NCI-H128 (cell line): Measurements from ENCODE around the gene PIGH.
A peak's percentile ranks its signal among the peaks of the same experiment; 100 is the strongest.

ENCODE experiments used
- DNase-seq: peaks from one replicate; lab custom pipeline; 2025; ENCODE audit not compliant: unreplicated experiment; lab: John Stamatoyannopoulos, UW

The PIGH gene

DNA sequence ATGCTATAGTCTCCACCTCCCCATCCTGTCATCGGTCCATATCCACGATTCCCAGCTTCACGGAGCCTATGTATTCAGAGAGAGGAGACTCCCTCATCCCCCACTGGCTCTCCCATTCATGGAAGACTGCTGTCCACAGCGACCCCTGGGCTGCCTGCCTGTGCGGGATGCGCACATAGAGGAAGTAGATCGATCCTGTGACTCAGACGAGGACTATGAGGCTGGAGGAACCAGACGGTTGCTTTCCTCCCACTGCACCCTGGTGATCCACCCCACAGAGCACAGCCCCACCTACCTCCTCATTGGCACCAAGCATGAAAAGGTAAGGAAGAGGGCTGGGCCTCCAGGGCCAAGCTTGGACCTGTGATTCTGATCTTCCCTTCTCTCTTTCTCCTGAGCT, 24.4 kb downstream of the PIGH start:
- DNase-seq: no peak

DNA sequence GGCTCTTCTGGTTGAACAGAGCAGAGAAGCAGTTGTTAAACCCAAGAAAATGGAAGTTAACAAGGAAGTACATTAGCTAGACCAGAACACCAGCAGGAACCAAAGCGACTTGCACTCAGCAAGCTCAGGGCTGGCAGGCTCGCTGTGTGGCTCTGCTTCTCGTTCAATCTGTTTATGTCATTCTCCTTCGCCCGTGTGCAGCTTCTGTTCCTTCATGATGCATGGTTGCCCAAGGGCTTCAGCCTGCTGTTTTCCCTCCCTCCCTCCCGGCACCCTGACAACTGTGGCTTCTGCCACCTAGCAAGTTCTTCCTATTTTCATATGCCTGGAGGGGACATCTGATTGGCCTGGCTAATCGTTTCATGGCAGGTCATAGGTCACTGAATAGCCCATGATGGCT, 25.3 kb downstream of the PIGH start:
- no peak for DNase-seq

DNA sequence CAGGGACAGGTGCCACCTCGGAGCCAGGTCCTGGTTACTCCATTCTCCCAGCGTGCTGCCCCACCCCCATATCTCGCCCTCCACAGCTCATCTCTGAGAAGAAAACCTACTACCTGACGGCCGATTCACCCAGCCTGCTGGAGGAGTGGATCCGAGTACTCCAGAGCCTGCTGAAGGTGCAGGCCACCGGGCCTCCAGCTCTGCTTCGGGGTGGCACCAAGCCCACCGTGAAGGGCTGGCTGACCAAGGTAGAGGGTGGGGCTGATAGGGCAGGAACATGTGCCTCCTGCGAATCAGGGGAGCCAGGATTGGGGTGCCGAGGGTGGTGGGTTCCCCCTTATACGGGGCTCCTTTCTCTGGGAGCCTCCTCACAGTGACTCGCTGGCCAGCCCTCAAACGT, 25.9 kb downstream of the PIGH start:
- DNase-seq: no peak

DNA sequence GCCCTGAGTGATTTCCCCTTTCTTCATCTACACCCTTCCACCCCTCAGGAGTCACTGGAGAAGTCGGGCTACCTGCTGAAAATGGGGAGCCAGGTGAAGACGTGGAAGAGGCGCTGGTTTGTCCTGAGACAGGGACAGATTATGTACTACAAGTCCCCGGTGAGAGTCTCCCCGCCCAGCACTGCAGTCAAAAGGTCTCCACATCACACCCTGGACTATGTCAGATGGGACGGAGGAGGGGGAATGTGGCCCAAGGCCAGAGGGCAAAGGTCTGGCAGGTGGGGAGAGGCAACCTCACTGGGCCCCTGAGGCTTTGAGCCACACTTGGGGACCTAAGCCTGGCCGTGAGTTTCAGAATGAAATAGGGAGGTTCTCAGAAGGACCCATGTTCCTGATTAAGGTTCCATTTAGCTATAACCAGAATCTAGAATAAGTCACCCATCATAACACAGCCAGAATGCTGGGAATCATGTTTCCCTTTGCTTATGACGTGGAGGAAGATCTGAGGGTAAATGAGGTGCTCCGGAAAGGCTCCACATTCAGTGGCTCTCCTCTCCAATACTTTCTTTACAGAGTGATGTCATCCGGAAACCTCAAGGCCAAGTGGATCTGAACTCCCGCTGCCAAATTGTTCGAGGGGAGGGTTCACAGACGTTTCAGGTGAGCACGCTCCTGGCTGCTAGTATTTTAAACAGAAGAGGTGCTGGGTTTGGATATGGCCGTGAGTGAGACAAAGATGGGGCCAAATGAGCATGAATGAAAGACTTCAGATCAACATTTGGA, 26.6 kb downstream of the PIGH start:
- DNase-seq: no peak

DNA sequence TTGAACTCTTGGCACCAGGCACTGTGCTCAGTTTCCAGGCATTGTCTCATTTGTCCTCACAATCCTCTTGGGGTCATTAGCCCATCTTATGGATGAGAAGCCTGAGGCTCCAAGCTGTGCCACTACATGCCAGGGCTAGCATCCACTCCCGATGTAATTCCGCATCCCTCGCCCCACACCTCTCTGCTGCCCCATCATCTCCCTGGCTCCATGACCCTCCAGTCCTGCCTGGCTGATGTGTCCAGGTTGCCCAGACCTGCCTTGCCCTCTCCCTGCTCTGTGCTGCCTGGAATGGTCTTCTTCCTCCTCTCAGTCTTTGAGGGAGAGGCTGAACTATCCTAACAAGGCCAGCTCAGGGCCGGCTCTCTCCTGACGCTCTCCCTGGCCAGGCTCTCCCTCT, 27.5 kb downstream of the PIGH start:
- no peak for DNase-seq

DNA sequence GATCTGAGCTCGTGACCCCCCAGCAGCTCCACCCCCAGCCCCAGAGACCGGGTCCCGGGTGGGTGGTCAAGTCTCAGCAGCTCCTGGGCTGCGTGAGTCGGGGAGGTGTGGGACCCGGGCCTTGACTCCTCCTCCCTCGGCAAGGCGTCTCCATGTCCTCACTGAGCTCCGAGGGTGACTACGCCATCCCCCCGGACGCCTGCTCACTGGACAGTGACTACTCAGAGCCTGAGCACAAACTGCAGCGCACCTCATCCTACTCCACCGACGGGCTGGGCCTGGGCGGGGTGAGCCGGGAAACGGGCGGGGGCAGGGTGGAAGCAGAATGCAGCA, 28.1 kb downstream of the PIGH start:
- DNase-seq: no peak

DNA sequence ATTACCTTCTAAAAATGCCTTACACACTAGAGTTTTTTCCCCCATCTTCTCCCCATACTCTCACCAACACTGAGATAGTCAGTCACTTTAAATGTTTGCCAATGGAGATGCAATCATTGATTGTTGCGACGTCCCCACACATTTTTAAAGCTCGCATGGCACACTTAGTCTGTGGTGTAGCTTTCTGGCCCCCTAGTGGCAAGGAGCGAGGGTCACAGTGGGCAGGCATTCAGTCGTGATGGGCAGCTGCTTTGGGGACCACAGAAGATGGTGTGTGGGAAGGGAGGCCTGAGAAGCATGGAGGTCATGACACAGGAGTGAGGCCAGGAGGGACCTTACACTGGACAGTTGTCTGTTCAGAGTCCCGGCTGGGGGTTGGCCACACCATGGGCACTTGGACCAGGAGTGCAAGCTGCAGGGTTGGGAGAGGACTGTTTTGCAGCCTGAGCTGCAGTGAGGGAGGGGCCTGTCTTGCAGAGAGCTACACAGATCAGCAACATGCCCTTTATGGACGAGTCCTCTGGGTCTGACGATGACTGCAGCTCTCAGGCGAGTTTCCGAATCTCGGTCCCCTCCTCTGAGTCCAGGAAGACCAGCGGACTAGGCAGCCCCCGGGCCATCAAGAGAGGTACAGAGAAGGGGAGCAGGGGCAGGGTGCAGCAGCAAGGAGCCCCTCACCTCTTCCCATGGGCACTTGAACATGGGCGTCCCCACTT, 28.6 kb downstream of the PIGH start:
- peak; percentile 31 for DNase-seq

DNA sequence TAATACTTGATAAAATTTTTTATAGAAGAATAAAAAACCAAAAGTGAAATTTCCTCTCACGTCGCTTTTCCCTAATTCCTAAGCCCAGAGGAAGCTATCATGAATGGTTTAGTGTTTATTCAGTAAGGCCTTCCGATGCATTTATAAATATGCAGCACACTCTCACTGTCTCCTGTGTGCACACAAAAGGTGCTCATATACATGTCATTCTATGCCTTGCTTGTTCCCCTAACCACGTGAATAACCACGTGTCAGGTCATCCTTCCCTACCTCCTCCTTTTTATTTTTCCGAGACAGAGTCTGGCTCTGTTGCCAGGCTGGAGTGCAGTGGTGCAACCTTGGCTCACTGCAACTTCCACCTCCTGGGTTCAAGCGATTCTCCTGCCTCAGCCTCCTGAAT, 29.6 kb downstream of the PIGH start:
- no peak for DNase-seq

DNA sequence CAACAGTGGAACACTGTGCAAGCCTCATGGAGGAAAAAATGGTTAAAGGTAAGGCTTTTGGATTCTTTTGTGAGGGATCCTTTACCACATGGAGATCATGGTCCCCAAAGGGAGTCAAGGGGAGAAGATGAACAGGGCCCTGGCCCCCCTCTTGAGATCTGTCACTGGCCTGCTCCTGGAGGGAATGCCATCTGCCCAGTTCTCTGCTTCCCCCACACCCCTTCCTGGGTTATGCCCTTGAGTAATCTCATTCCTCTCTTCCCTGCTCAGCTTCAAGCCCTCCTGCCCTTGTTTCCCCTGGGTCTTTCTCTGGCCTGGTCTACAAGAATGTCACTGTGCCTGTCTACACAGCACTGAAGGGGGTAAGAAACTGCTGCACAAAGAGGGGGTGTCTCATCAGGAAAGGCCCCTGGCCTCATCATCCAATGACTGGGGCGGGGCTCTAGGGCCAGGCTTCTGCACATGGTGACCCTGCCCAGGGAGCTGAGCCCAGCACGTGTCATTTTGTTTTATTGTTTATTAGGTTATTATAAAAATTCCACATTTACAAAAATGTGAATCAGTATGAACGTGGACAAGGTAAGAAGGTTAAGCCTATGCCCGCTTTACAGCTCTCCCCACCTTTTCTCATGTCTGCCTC, 30.3 kb downstream of the PIGH start:
- DNase-seq: no peak

DNA sequence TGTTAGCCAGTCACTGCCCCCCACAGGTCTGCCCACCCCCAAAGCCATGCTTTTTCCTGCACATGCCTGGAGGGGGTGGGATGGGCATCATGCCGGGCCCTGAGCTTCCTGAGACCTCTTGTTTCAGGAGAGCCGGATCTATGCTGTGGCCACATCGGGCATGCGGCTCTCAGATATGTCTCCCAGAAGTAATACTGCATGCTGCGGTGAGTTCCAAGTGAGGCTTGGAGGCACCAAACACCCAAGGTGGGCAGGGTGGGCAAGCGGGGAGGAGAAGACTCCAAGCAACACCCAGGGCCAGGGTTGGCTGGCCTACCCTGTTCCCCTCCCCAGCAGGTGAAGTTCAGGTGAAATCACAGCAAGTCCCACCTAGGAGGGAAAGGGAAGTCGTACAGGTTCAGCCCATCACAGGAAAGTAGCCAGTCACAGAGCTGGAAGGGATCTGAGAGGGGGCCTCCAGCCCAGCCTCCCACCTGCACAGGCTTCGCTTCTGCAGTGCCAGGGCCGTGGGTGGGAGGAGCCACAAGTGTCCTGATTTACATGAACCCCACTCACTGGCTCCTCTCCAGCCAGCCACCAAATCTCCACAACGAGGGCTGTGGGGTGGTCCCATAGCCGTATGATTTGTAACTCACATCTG, 30.9 kb downstream of the PIGH start:
- no peak for DNase-seq

DNA sequence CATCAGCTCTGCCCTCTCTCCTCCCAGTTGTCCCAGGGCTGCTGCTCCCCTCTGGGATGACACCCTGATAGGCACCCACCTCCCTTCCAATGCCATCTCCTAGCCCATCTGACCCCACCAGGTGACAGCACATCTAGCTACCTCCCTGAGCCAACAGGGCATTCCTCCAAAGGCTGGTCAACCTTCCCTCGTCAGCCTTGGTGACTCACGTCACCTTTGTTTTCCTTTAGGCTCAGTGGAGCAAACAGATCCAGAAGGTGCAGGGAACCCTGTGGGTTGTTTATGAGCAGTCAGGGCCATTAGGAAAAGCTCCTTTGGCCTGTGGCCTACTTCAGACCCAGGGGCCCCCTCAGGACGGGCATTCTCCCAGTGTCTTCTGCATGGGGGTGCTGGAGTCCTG, 32.4 kb downstream of the PIGH start:
- no peak for DNase-seq

DNA sequence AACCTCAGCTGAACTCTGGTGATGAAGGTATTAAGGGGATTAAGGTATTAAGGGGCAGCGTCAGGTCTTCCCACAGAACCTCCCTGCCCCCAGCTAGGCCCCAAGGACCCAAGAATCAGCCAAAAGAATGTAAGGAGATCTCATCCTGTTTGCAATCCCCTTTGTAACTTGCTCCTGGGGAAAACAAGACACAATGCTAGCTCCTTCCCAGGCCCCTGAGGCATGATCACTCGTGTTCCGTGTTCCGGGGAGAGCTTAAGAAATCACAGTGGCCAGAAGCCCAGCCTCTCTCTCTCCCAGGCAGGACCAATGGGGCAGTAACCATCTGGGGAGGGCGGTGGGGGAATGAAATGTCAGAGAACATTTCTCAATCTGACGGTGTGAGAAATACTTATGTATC, 33.2 kb downstream of the PIGH start:
- DNase-seq: no peak

DNA sequence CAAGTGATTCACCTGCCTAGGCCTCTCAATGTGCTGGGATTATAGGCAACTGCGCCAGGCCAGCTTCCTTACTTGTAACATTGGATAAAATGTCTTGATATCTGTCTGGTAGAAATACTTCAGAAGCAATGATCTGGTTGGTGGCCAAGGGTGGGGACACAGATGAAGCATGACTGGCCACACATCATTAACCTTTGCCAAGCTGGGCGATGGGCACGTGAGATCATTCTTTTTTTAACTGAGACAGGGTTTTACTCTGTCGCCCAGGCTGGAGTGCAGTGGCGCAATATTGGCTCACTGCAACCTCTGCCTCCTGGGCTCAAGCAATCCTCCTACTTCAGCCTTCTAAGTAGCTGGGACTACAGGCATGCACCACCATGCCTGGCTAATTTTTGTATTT, 35.8 kb downstream of the PIGH start:
- DNase-seq: no peak

DNA sequence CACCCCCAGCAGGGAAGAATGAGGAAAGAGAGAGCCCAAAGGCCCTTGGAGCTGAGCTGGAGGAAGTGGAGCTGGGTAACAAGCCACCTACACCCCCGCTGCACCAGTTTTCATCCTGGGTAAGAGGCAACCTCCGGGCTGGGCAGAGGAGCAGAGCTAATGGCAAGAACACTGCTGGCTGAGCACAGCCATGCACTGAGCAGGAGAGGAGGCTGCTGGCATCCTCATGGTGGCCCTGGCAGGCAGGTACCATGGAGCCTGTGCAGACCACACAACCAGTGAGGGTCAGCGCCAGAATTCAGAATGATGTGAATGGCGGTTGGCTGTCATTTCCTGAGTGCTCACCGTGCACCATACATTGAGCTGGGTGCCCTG, 37.3 kb downstream of the PIGH start:
- DNase-seq: no peak

DNA sequence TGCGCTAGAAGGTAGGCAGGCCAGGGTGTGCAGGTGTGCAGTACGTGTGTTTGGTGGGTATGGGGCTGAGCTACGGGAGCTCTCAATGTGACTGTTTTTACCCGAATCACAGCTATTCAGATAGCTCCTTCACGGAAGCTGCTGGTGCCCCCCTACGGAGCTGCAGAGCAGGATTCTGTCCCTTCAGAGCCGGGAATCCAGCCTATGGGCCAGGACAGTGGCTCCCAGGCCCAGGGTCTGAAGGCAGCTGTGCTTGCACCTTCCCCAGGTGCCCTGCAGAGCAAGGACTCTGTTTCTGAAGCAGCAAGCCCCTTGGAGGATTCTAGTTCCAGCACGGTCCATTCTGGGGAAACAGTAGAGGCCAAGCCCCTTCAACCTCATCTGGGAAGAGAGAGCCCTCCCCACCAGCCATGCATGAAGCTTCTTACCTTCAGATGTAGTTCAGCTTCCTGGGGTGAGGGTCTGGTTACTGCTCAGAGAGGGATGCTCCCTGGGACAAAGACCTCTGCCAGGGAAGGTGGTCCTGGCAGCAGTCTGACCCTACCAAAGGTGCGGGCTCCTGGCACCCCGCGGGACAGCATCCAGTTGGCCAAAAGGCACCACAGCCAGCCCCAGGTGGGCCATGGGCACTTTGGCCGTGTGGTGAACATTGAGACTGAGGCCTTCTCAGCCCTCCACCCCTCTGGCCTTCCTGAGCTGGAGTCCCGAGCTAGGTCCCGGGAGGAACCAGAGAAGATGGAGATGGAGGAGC, 37.9 kb downstream of the PIGH start:
- DNase-seq: no peak

DNA sequence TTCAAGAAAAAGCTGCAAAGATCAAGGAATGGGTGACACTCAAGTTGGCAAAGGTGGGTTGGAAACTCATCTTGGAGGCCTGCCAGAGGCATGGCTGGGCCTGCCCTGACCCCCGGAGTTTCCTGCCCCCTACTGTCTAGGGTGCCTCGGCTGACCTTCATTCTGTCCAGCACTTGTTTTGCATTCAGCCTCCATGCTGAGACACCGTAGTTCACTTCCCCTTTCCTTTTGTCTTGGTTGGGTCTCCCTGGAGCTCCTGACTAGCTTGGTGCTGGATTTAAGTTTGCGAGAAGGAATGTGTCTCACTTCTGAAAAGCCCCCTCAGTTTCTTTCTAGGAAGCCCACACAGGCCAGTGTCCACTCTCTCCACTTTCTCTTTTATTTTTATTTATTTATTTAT, 40.4 kb downstream of the PIGH start:
- DNase-seq: no peak

DNA sequence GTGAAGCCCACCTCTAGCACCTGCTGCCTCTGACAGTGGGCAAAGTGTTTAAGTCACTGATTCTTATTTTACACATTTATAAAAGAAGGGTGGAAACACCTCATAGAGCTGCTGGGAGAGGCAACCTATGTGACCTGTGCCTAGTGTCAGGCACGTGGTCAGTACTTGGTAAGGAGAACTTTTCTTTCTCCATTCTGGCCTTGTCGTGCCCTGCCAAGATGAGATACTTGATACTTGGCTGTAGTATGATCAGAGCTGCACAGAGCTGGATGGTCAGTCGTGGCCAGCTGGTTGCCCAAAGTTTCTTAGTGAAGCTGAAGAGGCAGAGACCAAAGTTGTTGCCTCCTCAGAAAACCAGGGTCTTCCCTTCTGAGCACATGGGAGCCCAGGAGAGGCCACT, 42.4 kb downstream of the PIGH start:
- no peak for DNase-seq

DNA sequence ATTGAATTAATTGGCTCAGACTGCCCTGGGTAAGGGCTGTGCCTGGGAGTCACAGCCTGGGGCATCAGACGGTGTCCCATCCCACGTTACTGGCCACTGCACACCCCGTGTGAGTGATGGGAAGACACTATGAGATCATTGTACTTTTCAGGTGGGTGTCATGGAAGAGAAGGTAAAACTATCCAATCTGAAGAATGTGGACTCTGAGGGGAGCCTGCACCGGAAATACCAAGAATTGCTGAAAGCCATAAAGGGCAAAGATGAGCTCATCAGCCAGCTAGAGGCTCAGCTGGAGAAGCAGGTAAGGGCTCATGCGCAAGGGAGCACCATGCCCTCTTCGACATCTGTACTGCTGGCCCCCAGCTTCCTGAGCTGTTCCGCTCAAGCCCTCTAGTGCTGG, 43.0 kb downstream of the PIGH start:
- DNase-seq: no peak

DNA sequence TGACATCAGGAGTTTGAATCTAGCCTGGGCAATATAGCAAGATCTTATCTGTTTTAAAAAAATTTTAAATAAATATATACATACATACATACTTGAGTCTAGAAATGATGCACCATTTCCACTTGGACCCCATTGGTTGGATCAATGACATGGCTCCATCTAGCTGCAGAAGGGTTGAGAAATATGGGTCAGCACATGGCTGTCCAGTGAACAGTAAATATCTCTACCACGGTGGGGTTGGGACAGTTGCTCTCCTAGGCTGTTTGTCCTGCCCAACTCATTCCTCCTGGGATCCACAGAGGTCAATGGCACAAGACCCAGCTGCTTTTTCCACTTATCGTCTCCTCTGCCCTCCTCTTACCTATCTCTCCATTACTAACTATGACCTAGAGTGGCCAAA, 43.4 kb downstream of the PIGH start:
- no peak for DNase-seq

DNA sequence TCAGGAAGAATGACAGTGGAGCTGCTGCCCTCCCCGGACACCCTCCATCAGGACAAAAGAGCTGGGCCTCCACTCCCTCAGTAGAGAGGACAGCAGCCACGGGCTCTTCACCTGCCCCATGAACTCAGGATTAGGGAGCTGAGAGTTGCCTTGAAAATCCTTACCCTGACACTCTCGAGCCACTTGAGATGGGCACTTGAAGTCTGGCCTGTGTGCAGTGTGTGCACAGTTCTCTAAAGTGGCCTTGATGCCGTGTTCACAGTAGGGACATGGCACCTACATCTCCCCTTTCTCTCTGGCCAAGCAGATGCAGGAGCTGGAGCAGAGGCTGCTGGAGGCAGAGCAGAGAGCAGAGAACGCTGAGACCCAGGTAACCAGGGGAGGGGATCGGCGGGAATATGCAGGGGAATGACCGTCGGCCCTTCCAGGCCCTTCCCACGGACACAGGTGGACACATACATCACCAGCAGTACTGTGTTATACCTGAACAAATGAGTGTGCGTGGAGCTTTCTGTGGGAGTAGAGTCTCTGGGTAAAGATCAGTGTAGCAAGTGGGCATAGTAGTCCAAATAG, 44.5 kb downstream of the PIGH start:
- DNase-seq: no peak

DNA sequence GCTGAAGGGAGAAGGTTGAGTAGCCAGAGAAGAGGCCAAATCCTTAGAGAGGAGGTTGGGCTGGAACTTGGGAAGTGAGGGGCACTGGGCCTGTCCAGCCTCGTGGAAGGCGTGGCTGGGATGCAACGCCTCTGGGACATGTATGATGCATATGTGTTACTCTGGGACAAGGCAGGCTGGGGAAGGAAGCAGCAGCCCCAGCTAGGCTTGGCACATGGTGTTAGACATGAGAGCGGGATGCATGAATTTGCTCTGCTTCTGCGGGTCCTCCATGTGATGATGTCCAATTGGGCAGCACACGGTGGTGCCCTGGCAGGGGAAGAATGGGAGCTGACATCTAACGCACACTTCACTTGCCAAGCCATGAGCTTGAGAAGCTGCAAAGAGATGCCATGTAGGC, 45.7 kb downstream of the PIGH start:
- DNase-seq: no peak
